Uterus (tissue), 2 donors: ENCODE results near the gene TOMM40.

ENCODE experiments used
- CTCF ChIP-seq, 4 experiments: fragments of 200-600 bp in 2 of 4; fragments of 450-650 bp in 2 of 4; sonication (generic) in 2 of 4; IDR thresholded peaks; one replicate each; pipeline ENCODE4 v1.5.1; 2016 to 2019; ENCODE audit warnings: antibody characterized with exemption in 4 of 4, mild to moderate bottlenecking in 2 of 4, moderate library complexity in 1 of 4
- POLR2A ChIP-seq, 2 donors: fragments of 450-650 bp; IDR thresholded peaks; one replicate each; pipeline ENCODE4 v1.6.1; 2016; ENCODE audit warnings: antibody characterized with exemption in 2 of 2, mild to moderate bottlenecking in 1 of 2, moderate library complexity in 1 of 2

- no peak for TF ChIP-seq CTCF (IDR thresholded peaks at IDR 0.05)
- TF ChIP-seq POLR2A (IDR thresholded peaks at IDR 0.05) = no peak
These were observed 9.5 kb downstream of the TOMM40 start for GRCh38 chr19:44900328-44901244.
